ENCODE measurements around the gene POTEF. TPM values are rescaled to one million over a fixed set of nuclear protein-coding genes. Genes with fewer than 3 reads are reported as not detected.

POTEF gene
- total RNA-seq, result 0.16 TPM in 1 of 2 replicates, not detected in the other

GRCh38 chr2:130129120-130129829 is at the start of gene POTEF:
TSS of gene POTEF (minus strand) at chr2:130129222. CDS start at chr2:130120515, 8,707 bp downstream.

GRCh38 chr2:130145006-130145414 is 16.0 kb upstream of the POTEF start, which contains the start of gene CCDC74B:
TSS of gene CCDC74B (minus strand) at chr2:130145112. CDS start at chr2:130144996, 116 bp downstream.

Other genes starting within 250 kb of the POTEF start
- gene RAB6C, start 149.6 kb downstream of the POTEF start, total RNA-seq, result not detected in 2 replicates
- 8.8 and 23.8 TPM in 2 replicates for gene CCDC74B, start 15.9 kb upstream of the POTEF start, total RNA-seq
- 61.1 and 109 TPM in 2 replicates for gene SMPD4, start 52.4 kb upstream of the POTEF start, total RNA-seq
- gene MZT2B, start 53.0 kb upstream of the POTEF start, total RNA-seq, result 314 and 361 TPM in 2 replicates
- not detected in 2 replicates for gene TUBA3E, start 69.2 kb upstream of the POTEF start, total RNA-seq
- 84.6 and 133 TPM in 2 replicates for gene IMP4, start 213.7 kb upstream of the POTEF start, total RNA-seq
- gene PTPN18, start 226.8 kb upstream of the POTEF start, total RNA-seq, result 26.7 and 30.7 TPM in 2 replicates

All from mesangial cell (primary cell).